H9 (cell line): ENCODE results near the gene ETV6. TPM values are rescaled to one million over a fixed set of nuclear protein-coding genes. Genes with fewer than 3 reads are reported as not detected.

Experiments
- DNase-seq: peaks from one replicate; pipeline ENCODE4 v3.0.0-alpha.2; 2017
- H2AFZ ChIP-seq: one replicate; pipeline ENCODE4 v1.6.1; 2013; ENCODE audit warnings: mild to moderate bottlenecking, low read length, control low read depth, moderate library complexity
- H2AK5ac ChIP-seq: 2 replicates; pipeline ENCODE4 v1.6.1; 2013; ENCODE audit warnings: low read length, control low read depth, mixed read lengths; ENCODE audit not compliant: insufficient read length
- H2BK120ac ChIP-seq: one replicate; pipeline ENCODE4 v1.6.1; 2013; ENCODE audit warnings: low read depth, mild to moderate bottlenecking, low read length, control low read depth, inconsistent platforms; ENCODE audit not compliant: poor library complexity, severe bottlenecking
- H2BK12ac ChIP-seq: 2 replicates; pipeline ENCODE4 v1.6.1; 2013; ENCODE audit warnings: low read length, control low read depth, mixed read lengths, low read depth; ENCODE audit not compliant: insufficient read length
- H2BK15ac ChIP-seq: 2 replicates; pipeline ENCODE4 v1.6.1; 2013; ENCODE audit warnings: low read depth, low read length, control low read depth
- H2BK20ac ChIP-seq: one replicate; pipeline ENCODE4 v1.6.1; 2013; ENCODE audit warnings: low read depth, mild to moderate bottlenecking, low read length, control low read depth, inconsistent platforms; ENCODE audit not compliant: poor library complexity, severe bottlenecking
- H2BK5ac ChIP-seq: 2 replicates; pipeline ENCODE4 v1.6.1; 2013; ENCODE audit warnings: low read length, control low read depth, mixed read lengths; ENCODE audit not compliant: insufficient read length
- H3K14ac ChIP-seq: 2 replicates; pipeline ENCODE4 v1.6.1; 2013; ENCODE audit warnings: low read length, control low read depth; ENCODE audit not compliant: insufficient read depth
- H3K18ac ChIP-seq: 2 replicates; pipeline ENCODE4 v1.6.1; 2013; ENCODE audit warnings: low read depth, mild to moderate bottlenecking, mixed read lengths, low read length, control low read depth; ENCODE audit not compliant: insufficient read length
- H3K23ac ChIP-seq: 2 replicates; pipeline ENCODE4 v1.6.1; 2013; ENCODE audit warnings: low read length, control low read depth, mixed read lengths, low read depth; ENCODE audit not compliant: insufficient read length
- H3K23me2 ChIP-seq: 2 replicates; pipeline ENCODE4 v1.6.1; 2013; ENCODE audit warnings: low read depth, mild to moderate bottlenecking, mixed read lengths, low read length, control low read depth; ENCODE audit not compliant: insufficient read length, poor library complexity, severe bottlenecking
- H3K27ac ChIP-seq: 2 replicates; pipeline ENCODE4 v1.5.1; 2013; ENCODE audit warnings: low read length, control low read depth, mixed read lengths, low read depth; ENCODE audit not compliant: insufficient read length
- H3K27me3 ChIP-seq: 2 replicates; pipeline ENCODE4 v1.6.1; 2013; ENCODE audit warnings: low read length, control low read depth, inconsistent platforms; ENCODE audit not compliant: insufficient read depth
- H3K4ac ChIP-seq: 2 replicates; pipeline ENCODE4 v1.6.1; 2013; ENCODE audit warnings: low read depth, mild to moderate bottlenecking, control low read depth, inconsistent platforms, low read length, moderate library complexity
- H3K4me1 ChIP-seq: 2 replicates; pipeline ENCODE4 v1.6.1; 2013; ENCODE audit warnings: low read length, control low read depth, inconsistent platforms; ENCODE audit not compliant: insufficient read depth
- H3K4me2 ChIP-seq: 2 replicates; pipeline ENCODE4 v1.6.1; 2013; ENCODE audit warnings: low read length, control low read depth, mixed read lengths; ENCODE audit not compliant: insufficient read length, insufficient read depth
- H3K56ac ChIP-seq: 2 replicates; pipeline ENCODE4 v1.6.1; 2013; ENCODE audit warnings: low read depth, mild to moderate bottlenecking, mixed read lengths, low read length, control low read depth; ENCODE audit not compliant: insufficient read length
- H3K79me1 ChIP-seq: 2 replicates; pipeline ENCODE4 v1.6.1; 2013; ENCODE audit warnings: low read depth, mild to moderate bottlenecking, moderate library complexity, low read length, control low read depth, inconsistent platforms; ENCODE audit not compliant: insufficient read depth, poor library complexity, severe bottlenecking
- H3K79me2 ChIP-seq: 2 replicates; pipeline ENCODE4 v1.6.1; 2013; ENCODE audit warnings: low read length, control low read depth, inconsistent platforms; ENCODE audit not compliant: insufficient read depth
- H3K9ac ChIP-seq: 2 replicates; pipeline ENCODE4 v1.6.1; 2013; ENCODE audit warnings: low read length, control low read depth, mixed read lengths; ENCODE audit not compliant: insufficient read length; ENCODE audit errors: extremely low read depth
- H3K9me3 ChIP-seq: one replicate; pipeline ENCODE4 v1.6.1; 2013; ENCODE audit warnings: low read depth, low read length, inconsistent platforms; ENCODE audit not compliant: control insufficient read depth
- H3T11ph ChIP-seq: one replicate; pipeline ENCODE4 v1.6.1; 2013; ENCODE audit warnings: mild to moderate bottlenecking, low read length, control low read depth, inconsistent platforms
- H4K20me1 ChIP-seq: one replicate; pipeline ENCODE4 v1.6.1; 2013; ENCODE audit not compliant: control insufficient read depth, insufficient read length, insufficient read depth
- H4K5ac ChIP-seq: 2 replicates; pipeline ENCODE4 v1.6.1; 2013; ENCODE audit warnings: low read depth, mild to moderate bottlenecking, mixed read lengths, low read length, control low read depth; ENCODE audit not compliant: insufficient read length
- H4K8ac ChIP-seq: replicated peaks from 2 replicates; pipeline ENCODE4 v1.6.1; 2013; ENCODE audit warnings: low read length, control low read depth, mixed read lengths, low read depth; ENCODE audit not compliant: insufficient read length
- H4K91ac ChIP-seq: 2 replicates; pipeline ENCODE4 v1.6.1; 2013; ENCODE audit warnings: low read depth, mild to moderate bottlenecking, moderate library complexity, mixed read lengths, low read length, control low read depth; ENCODE audit not compliant: insufficient read length
- H3K27ac Mint-ChIP-seq, 3 experiments: 2 replicates in 2 of 3; 3 replicates in 1 of 3; pipeline ENCODE4 v1.8.0; 2020 to 2021; ENCODE audit warnings: mixed read lengths in 3 of 3, mild to moderate bottlenecking in 1 of 3, moderate library complexity in 1 of 3
- H3K27me3 Mint-ChIP-seq: 2 replicates; pipeline ENCODE4 v1.8.0; 2021; ENCODE audit warnings: low read depth, mild to moderate bottlenecking, moderate library complexity, mixed read lengths
- H3K36me3 Mint-ChIP-seq, 3 experiments: 2 replicates in 2 of 3; 3 replicates in 1 of 3; pipeline ENCODE4 v1.8.0; 2020 to 2021; ENCODE audit warnings: low read depth in 3 of 3, mixed read lengths in 3 of 3; ENCODE audit not compliant: insufficient read depth in 1 of 3
- H3K4me1 Mint-ChIP-seq, 2 experiments: 2 replicates each; pipeline ENCODE4 v1.8.0; 2020; ENCODE audit warnings: mixed read lengths in 2 of 2
- H3K4me3 Mint-ChIP-seq, 2 experiments: 2 replicates in 1 of 2; 3 replicates in 1 of 2; pipeline ENCODE4 v1.8.0; 2020 to 2021; ENCODE audit warnings: mild to moderate bottlenecking in 2 of 2, mixed read lengths in 2 of 2, moderate library complexity in 1 of 2
- H3K9me3 Mint-ChIP-seq, 2 experiments: 2 replicates in 1 of 2; 3 replicates in 1 of 2; pipeline ENCODE4 v1.8.0; 2020; ENCODE audit warnings: mild to moderate bottlenecking in 2 of 2, mixed read lengths in 2 of 2, moderate library complexity in 1 of 2
- CTCF ChIP-seq: fragments of 200-600 bp; sonication (generic); conservative IDR thresholded peaks from 3 replicates; pipeline ENCODE4 v1.8.0; 2021; ENCODE audit warnings: antibody characterized with exemption, mild to moderate bottlenecking
- WGBS: extraction: QIAGEN DNeasy Blood & Tissue Kit; methylation state at CpG from one replicate; pipeline ENCODE4 v1.1.7; 2013; ENCODE audit warnings: missing lambda C conversion rate, low lambda C conversion rate, mixed read lengths; ENCODE audit not compliant: insufficient read length; ENCODE audit errors: extremely low coverage; 5-methylcytosine and 5-hydroxymethylcytosine counted together
- total RNA-seq: library from RNA; stranded (reverse); gene quantifications from 2 replicates; pipeline ENCODE4 v1.2.1, GENCODE V29; 2021

Gene ETV6
- total RNA-seq, 1 experiment from 2014 or later, result 28.7 TPM

DNA sequence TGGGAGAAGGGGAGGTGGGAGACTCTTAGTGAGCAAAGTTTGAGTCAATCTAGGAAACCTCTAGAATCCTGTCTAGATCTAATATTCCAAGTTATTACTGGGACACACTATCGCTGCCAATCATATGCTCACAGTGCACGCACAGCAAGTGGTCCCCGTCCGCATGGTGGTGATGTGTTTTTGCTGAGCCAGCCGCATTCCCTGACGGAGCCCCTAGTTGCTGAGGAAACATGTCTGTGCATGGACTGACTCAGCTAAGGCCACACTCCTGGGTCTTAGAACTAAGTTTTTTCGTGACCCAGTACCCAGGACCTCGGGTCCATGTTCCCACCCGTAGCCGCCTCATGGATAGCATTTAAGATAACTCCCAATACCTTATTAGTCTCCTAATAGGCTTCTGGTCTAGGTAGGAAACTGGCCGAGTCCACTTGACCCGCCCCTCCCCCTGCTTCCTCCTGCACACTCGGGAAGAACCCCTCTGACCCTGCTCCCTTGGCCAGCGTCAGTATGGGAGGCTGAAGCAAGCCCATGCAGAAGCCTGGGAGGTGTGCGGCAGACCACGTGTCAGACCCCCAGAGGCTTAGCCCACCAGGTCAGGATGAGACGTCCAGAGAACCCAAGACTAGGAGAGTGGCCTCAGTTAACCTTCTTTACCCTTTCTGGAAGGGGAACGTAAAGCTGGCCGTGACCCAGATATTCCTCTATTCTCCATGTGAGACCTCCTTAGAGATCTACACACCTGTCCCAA, 200.5 kb downstream of the ETV6 start:
- Histone ChIP-seq H3K9me3 (no peaks in the 10 kb centered on the region), H4K8ac (no peak overlapping the region), H3K27me3 (no peaks in the 10 kb centered on the region), H4K5ac (no peak overlapping the region), H4K91ac (no peak overlapping the region), H3K18ac (no peak overlapping the region), H3K23ac (no peak overlapping the region), H4K20me1 (no peaks in the 10 kb centered on the region), H2BK20ac (no peak overlapping the region), H3T11ph (no peak overlapping the region), H3K79me2 (no peaks in the 10 kb centered on the region), H2AK5ac (no peak overlapping the region), H2BK5ac (no peak overlapping the region), H3K4me1 (peaks cover 5% of the 10 kb centered on the region; the same call in 1 of the 2 replicates), H3K14ac (no peak overlapping the region), H3K79me1 (no peaks in the 10 kb centered on the region), H2BK120ac (no peak overlapping the region), H2BK15ac (no peak overlapping the region), H3K56ac (no peak overlapping the region), H3K23me2 (no peaks in the 10 kb centered on the region), H3K4me2 (no peak overlapping the region), H2BK12ac (no peak overlapping the region), H3K27ac (no peak overlapping the region), H3K4ac (no peak overlapping the region), H3K9ac (no peak overlapping the region), H2AFZ (no peak overlapping the region)
- H3K9me3 Mint-ChIP-seq, result no peaks in the 10 kb centered on the region
- H3K27me3 Mint-ChIP-seq, result no peaks in the 10 kb centered on the region
- WGBS, result no CpG with 5 or more reads among the region's 19 CpGs
- H3K4me1 Mint-ChIP-seq, result peaks cover 8 to 12% of the 10 kb centered on the region in 2 experiments
- H3K4me3 Mint-ChIP-seq, result no peak overlapping the region
- no peak overlapping the region; a peak in 1 of 7 replicates for H3K27ac Mint-ChIP-seq
- DNase-seq, result no peak
- peaks cover 8 to 28% (median 9%) of the 10 kb centered on the region in 3 experiments; a peak in 6 of 7 replicates for H3K36me3 Mint-ChIP-seq
- TF ChIP-seq CTCF, result no peak
